ENCODE results near the gene MEAF6. TPM values are rescaled to one million over a fixed set of nuclear protein-coding genes. Genes with fewer than 3 reads are reported as not detected.

MEAF6 gene
- total and polyA plus RNA-seq, 2 experiments from 2014 or later = 60.1 to 64.5 TPM

GRCh38 chr1:37519613-37520012, 5.0 kb upstream of the MEAF6 start:
- Mint-ChIP-seq H3K27ac (no peak overlapping the region), H3K9me3 (no peaks in the 10 kb centered on the region; the same call in 2 of the 3 replicates), H3K36me3 (ENCODE audit: low read depth) (no peaks in the 10 kb centered on the region; the same call in 2 of the 3 replicates), H3K4me3 (no peak overlapping the region), H3K27me3 (ENCODE audit: insufficient read depth, low read depth, poor library complexity) (peaks cover 16% of the 10 kb centered on the region), H3K4me1 (peaks cover 15% of the 10 kb centered on the region)
- peaks cover 14% of the 10 kb centered on the region; the same call in 1 of the 2 replicates for H3F3A ChIP-seq (replicated peaks; ENCODE audit: low read depth)
- H3K27ac ChIP-seq (ENCODE audit: low read depth) = no peak overlapping the region
- H3K4me1 ChIP-seq (ENCODE audit: insufficient read depth) = peaks cover 14% of the 10 kb centered on the region
- no peaks in the 10 kb centered on the region for H3K27me3 ChIP-seq (ENCODE audit: insufficient read depth)
- H3K79me2 ChIP-seq (replicated peaks; ENCODE audit: insufficient read depth) = no peaks in the 10 kb centered on the region
- no peak overlapping the region for H3K4me3 ChIP-seq
- no peak for DNase-seq (ENCODE audit: low spot score)
- ATAC-seq = no peak
- H2AFZ ChIP-seq = peak overlapping the region; percentile 76
- no peaks in the 10 kb centered on the region for H4K20me1 ChIP-seq (replicated peaks; ENCODE audit: insufficient read depth)
- H3K9me2 ChIP-seq (ENCODE audit: insufficient read depth) = no peaks in the 10 kb centered on the region
- H3K36me3 ChIP-seq (ENCODE audit: insufficient read depth) = no peaks in the 10 kb centered on the region
- H3K4me2 ChIP-seq = no peak overlapping the region
- TF ChIP-seq ZNF462 (CRISPR knock-in tag; IDR thresholded peaks at IDR 0.05) (no peak), REST (IDR thresholded peaks at IDR 0.05; ENCODE audit: unreplicated experiment) (no peak), NANOG (IDR thresholded peaks at IDR 0.05; ENCODE audit: borderline replicate concordance) (no peak), EZH2 (IDR thresholded peaks at IDR 0.05; ENCODE audit: low read depth, unreplicated experiment) (no peak), CREB1 (CRISPR knock-in tag; IDR thresholded peaks at IDR 0.05; ENCODE audit: low read depth) (no peak), STAT1 (IDR thresholded peaks at IDR 0.05; ENCODE audit: unreplicated experiment) (no peak), ZNF114 (CRISPR knock-in tag; IDR thresholded peaks at IDR 0.05) (no peak), CTCF (conservative IDR thresholded peaks at IDR 0.05; ENCODE audit: low read depth in 2 of 2) (no peak), POLR2AphosphoS5 (IDR thresholded peaks at IDR 0.05; ENCODE audit: low read depth) (no peak), JUNB (IDR thresholded peaks at IDR 0.05; ENCODE audit: unreplicated experiment) (no peak), ZNF331 (CRISPR knock-in tag; IDR thresholded peaks at IDR 0.05; ENCODE audit: low read depth) (no peak), EZH2phosphoT487 (IDR thresholded peaks at IDR 0.05; ENCODE audit: unreplicated experiment) (no peak), ETS1 (IDR thresholded peaks at IDR 0.05) (no peak)
